OCI-LY3 (cell line): Measurements from ENCODE around the gene ADRA2B.

Experiments used
- EZH2phosphoT487 ChIP-seq: fragments of 200-600 bp; shearing (Covaris generic); IDR thresholded peaks from 2 replicates; pipeline ENCODE4 v1.6.1; 2018; ENCODE audit warnings: antibody characterized with exemption, mixed run types, low read depth
- TF ChIP-seq, protein P1 (sequence below): fragments of 200-600, 300-600 bp; sonication (generic); IDR thresholded peaks from 2 replicates; pipeline ENCODE4 v1.5.1; 2014; ENCODE audit warnings: antibody characterized with exemption, low read length, low read depth

DNA sequence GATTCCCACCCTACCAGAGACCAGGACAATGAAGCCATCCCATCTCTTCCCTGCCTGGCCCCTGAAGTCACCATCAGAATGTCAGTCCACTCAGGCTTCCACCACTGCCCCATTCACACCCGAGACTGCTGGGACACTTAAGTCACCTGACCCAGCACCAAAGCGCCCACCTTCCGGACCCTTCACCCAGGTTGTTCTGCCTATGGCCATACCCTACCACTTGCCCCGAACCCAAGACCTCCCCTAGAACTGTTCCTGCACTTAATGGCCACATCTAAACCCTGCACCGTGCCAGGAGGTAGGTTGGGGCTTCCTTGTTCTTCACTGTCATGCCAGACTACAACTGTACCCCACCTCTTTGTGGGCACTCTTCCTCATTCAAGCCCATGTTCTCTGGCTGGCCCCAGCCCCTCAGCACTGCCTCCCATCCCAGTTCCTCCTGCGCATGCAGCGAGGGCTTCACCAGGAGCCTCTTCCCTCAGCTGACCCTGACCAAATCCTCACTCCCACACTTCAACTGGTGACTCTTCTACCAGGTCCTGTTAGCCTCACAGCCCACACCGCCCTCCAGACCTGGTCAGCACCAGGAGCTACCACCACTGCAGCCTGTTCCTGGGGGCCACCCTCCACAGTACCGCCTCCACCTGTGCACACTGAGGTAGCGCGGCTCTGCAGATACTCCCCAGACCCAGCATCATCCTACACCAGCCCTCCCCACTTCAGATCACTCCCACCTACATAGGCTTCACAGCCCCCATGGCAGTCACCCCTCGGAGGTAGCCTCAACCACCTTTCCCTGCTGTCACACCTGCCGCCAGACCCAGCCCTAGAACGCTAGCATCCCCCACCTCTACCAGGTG lies 8.3 kb upstream of the ADRA2B start:
- TF ChIP-seq, protein P1, sequence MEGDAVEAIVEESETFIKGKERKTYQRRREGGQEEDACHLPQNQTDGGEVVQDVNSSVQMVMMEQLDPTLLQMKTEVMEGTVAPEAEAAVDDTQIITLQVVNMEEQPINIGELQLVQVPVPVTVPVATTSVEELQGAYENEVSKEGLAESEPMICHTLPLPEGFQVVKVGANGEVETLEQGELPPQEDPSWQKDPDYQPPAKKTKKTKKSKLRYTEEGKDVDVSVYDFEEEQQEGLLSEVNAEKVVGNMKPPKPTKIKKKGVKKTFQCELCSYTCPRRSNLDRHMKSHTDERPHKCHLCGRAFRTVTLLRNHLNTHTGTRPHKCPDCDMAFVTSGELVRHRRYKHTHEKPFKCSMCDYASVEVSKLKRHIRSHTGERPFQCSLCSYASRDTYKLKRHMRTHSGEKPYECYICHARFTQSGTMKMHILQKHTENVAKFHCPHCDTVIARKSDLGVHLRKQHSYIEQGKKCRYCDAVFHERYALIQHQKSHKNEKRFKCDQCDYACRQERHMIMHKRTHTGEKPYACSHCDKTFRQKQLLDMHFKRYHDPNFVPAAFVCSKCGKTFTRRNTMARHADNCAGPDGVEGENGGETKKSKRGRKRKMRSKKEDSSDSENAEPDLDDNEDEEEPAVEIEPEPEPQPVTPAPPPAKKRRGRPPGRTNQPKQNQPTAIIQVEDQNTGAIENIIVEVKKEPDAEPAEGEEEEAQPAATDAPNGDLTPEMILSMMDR: no peak
- no peak for TF ChIP-seq EZH2phosphoT487
